Tibial nerve (tissue), 3 donors: ENCODE results near the gene RB1.

Source experiments
- POLR2A ChIP-seq, 2 donors: fragments of 450-650 bp; IDR thresholded peaks; one replicate each; pipeline ENCODE4 v1.6.1; 2017; ENCODE audit warnings: antibody characterized with exemption in 2 of 2, mild to moderate bottlenecking in 2 of 2, moderate library complexity in 2 of 2
- TF ChIP-seq, protein P1 (sequence below), 5 experiments: fragments of 200-600 bp in 3 of 5; fragments of 450-650 bp in 2 of 5; sonication (generic) in 3 of 5; IDR thresholded peaks; one replicate each; pipeline ENCODE4 v1.5.1; 2016 to 2019; ENCODE audit warnings: antibody characterized with exemption in 5 of 5, mild to moderate bottlenecking in 3 of 5, moderate library complexity in 2 of 5

DNA sequence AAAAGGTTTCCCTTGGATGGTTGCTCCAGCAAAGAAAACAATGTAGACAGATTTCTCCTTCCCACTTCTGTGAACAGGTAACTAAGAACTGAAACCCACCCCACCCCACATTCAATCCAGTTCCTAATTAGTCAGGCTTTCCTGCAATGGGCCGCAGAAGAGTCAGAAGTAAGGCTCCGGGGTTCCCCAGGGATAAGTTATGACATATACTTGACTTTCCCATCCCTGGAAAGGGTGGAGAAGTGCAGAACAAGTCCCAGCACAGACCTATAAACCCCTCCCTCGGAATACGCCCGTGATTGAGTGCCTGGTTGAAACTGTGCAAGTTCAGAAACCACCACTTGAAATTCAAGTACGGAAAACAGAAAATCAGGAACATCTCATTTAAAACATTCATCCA is 204.5 kb downstream of the RB1 start:
- TF ChIP-seq, protein P1, sequence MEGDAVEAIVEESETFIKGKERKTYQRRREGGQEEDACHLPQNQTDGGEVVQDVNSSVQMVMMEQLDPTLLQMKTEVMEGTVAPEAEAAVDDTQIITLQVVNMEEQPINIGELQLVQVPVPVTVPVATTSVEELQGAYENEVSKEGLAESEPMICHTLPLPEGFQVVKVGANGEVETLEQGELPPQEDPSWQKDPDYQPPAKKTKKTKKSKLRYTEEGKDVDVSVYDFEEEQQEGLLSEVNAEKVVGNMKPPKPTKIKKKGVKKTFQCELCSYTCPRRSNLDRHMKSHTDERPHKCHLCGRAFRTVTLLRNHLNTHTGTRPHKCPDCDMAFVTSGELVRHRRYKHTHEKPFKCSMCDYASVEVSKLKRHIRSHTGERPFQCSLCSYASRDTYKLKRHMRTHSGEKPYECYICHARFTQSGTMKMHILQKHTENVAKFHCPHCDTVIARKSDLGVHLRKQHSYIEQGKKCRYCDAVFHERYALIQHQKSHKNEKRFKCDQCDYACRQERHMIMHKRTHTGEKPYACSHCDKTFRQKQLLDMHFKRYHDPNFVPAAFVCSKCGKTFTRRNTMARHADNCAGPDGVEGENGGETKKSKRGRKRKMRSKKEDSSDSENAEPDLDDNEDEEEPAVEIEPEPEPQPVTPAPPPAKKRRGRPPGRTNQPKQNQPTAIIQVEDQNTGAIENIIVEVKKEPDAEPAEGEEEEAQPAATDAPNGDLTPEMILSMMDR (IDR thresholded peaks at IDR 0.05), result no peak
- TF ChIP-seq POLR2A (IDR thresholded peaks at IDR 0.05), result no peak
